Measurements from ENCODE around the gene OTOP2.
A peak's percentile ranks its signal among the peaks of the same experiment; 100 is the strongest.

Gene OTOP2

GRCh38 chr17:74960570-74961342, 36.7 kb downstream of the OTOP2 start (continued):
- no peak for TF ChIP-seq ZBTB44 (tag by site-specific recombination; IDR thresholded peaks at IDR 0.05)
- peak; percentile 55 for TF ChIP-seq PATZ1 (tag by site-specific recombination; IDR thresholded peaks at IDR 0.05)
- TF ChIP-seq ZNF510 (tag by site-specific recombination; IDR thresholded peaks at IDR 0.05; ENCODE audit: insufficient replicate concordance) = no peak
- TF ChIP-seq ZBTB48 (tag by site-specific recombination; IDR thresholded peaks at IDR 0.05) = peak; percentile 87
- no peak for TF ChIP-seq ZNF777 (tag by site-specific recombination; IDR thresholded peaks at IDR 0.05; ENCODE audit: borderline replicate concordance)
- TF ChIP-seq ZNF121 (tag by site-specific recombination; IDR thresholded peaks at IDR 0.05) = no peak
- TF ChIP-seq KLF9 (tag by site-specific recombination; IDR thresholded peaks at IDR 0.05; ENCODE audit: low read depth) = 0 out of 2 replicates have a peak, but pooled peaks have one; percentile 13
- 0 out of 2 replicates have a peak, but pooled peaks have one; percentile 25 for TF ChIP-seq KLF8 (tag by site-specific recombination; IDR thresholded peaks at IDR 0.05)

GRCh38 chr17:74961657-74962350, 37.7 kb downstream of the OTOP2 start:
- POLR2A ChIA-PET = interaction anchor here (0.6 to 2.3 kb wide), 16 partner anchors 11 to 1797 kb away, joined by 3 to 34 read pairs (median 5); partner anchors contain the start of genes ARMC7, CDR2L, FDXR and HID1
- no peak overlapping the region for H3K4me3 ChIP-seq (ENCODE audit: low read depth, low read length)
- no peaks in the 10 kb centered on the region for H3K9me3 ChIP-seq (ENCODE audit: control insufficient read depth, insufficient read depth, low read depth, low read length)
- no peaks in the 10 kb centered on the region for H3K4me1 ChIP-seq (ENCODE audit: control insufficient read depth, insufficient read depth, low read length)
- H3K36me3 ChIP-seq (ENCODE audit: control insufficient read depth in 2 of 2, insufficient read depth in 1 of 2, low read length in 2 of 2) = peaks cover 0 to 12% of the 10 kb centered on the region in 2 experiments; a peak in 2 of 3 replicates
- TF ChIP-seq HOXC10 (CRISPR knock-in tag; IDR thresholded peaks at IDR 0.05) (no peak), ZNF211 (tag by site-specific recombination; IDR thresholded peaks at IDR 0.05; ENCODE audit: low read depth) (no peak), SP7 (tag by site-specific recombination; IDR thresholded peaks at IDR 0.05) (0 out of 2 replicates have a peak, but pooled peaks have one; percentile 25), ZNF10 (tag by site-specific recombination; IDR thresholded peaks at IDR 0.05) (peak; percentile 70; the same call in 1 of the 2 replicates), ZNF600 (tag by site-specific recombination; IDR thresholded peaks at IDR 0.05) (peak; percentile 45; the same call in 1 of the 2 replicates), ZSCAN16 (tag by site-specific recombination; IDR thresholded peaks at IDR 0.05) (no peak), ZSCAN30 (tag by site-specific recombination; IDR thresholded peaks at IDR 0.05) (0 out of 2 replicates have a peak, but pooled peaks have one; percentile 23), ZBTB17 (tag by site-specific recombination; IDR thresholded peaks at IDR 0.05) (peak; percentile 49; the same call in 1 of the 2 replicates), ZBTB48 (tag by site-specific recombination; IDR thresholded peaks at IDR 0.05) (no peak), ZNF2 (tag by site-specific recombination; IDR thresholded peaks at IDR 0.05) (peak; percentile 56; the same call in 1 of the 2 replicates), ZNF366 (tag by site-specific recombination; conservative IDR thresholded peaks at IDR 0.05) (0 out of 2 replicates have a peak, but pooled peaks have one; percentile 17), IKZF3 (tag by site-specific recombination; IDR thresholded peaks at IDR 0.05) (peak; percentile 89), SALL2 (tag by site-specific recombination; IDR thresholded peaks at IDR 0.05; ENCODE audit: borderline replicate concordance) (no peak), CTCF (tag by site-specific recombination; IDR thresholded peaks at IDR 0.05) (peak; percentile 63), ZNF184 (tag by site-specific recombination; IDR thresholded peaks at IDR 0.05) (no peak), ZNF280D (tag by site-specific recombination; IDR thresholded peaks at IDR 0.05) (no peak), ZNF654 (tag by site-specific recombination; IDR thresholded peaks at IDR 0.05; ENCODE audit: low read depth) (peak; percentile 89)
- H3K27ac ChIP-seq (ENCODE audit: extremely low read depth, low read depth, low read length) = no peak overlapping the region
- CTCF ChIA-PET = interaction anchor here (0.6 to 7.6 kb wide), 60 partner anchors 9 to 788 kb away, joined by 3 to 100 read pairs (median 6); partner anchors contain the start of genes ARMC7, ATP5PD, CDR2L and FDXR

All from HEK293 (cell line).